Measurements from ENCODE around the gene SPTLC2.

The SPTLC2 gene

DNA sequence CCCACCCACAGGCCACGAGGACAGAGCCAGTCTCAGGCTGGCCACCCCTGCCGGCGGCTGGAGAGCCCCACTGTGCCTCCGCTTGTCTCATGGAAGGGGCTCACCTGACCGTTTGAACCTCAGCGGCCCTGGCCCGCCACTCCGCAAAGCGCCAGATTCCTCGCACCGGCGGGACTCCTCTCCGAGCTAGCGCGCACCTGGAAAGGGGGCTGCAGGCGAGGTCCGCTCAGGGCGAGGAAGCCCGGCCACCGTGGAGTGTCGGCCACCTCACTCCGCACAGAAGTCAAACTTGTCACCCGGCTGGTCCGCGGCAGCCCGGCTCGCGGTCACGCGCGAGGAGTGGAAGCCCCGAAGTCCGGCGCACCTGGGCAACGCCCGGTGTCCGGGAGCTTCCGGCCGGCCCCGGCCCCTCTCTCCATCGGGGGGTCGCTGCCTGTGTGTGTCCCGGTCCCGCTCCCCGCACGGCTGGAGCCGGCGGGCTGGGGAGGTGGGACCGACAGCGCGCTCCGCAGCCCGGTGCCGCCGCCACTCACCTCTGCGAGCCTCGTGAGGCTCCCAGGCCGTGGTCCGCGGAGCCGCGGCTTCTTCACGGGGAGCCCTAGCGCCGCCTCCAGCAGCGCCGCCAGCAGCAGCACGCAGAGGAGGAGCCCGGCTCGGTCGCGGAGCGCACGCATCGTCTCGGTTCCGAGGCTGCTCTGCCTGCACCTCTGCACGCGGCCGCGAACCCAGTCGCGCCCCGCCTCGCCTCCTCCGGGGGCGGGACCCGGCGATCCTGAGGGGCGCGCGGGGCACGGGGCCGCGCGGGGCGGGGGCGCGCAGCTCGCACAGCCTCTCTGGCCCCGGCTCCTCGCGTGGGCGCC is 118.1 kb downstream of the SPTLC2 start, which contains the start of gene ISM2:
Gene ISM2 (minus strand): TSS at position 697 of the 860 bp plus-strand sequence. CDS start 23 bp downstream, at position 674.
- TF ChIP-seq, protein P1, sequence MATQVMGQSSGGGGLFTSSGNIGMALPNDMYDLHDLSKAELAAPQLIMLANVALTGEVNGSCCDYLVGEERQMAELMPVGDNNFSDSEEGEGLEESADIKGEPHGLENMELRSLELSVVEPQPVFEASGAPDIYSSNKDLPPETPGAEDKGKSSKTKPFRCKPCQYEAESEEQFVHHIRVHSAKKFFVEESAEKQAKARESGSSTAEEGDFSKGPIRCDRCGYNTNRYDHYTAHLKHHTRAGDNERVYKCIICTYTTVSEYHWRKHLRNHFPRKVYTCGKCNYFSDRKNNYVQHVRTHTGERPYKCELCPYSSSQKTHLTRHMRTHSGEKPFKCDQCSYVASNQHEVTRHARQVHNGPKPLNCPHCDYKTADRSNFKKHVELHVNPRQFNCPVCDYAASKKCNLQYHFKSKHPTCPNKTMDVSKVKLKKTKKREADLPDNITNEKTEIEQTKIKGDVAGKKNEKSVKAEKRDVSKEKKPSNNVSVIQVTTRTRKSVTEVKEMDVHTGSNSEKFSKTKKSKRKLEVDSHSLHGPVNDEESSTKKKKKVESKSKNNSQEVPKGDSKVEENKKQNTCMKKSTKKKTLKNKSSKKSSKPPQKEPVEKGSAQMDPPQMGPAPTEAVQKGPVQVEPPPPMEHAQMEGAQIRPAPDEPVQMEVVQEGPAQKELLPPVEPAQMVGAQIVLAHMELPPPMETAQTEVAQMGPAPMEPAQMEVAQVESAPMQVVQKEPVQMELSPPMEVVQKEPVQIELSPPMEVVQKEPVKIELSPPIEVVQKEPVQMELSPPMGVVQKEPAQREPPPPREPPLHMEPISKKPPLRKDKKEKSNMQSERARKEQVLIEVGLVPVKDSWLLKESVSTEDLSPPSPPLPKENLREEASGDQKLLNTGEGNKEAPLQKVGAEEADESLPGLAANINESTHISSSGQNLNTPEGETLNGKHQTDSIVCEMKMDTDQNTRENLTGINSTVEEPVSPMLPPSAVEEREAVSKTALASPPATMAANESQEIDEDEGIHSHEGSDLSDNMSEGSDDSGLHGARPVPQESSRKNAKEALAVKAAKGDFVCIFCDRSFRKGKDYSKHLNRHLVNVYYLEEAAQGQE (IDR thresholded peaks at IDR 0.05; ENCODE audit: insufficient replicate concordance, low read depth), result no peak
- TF ChIP-seq SPI1 (IDR thresholded peaks at IDR 0.05; ENCODE audit: borderline replicate concordance, low read depth), result no peak
- no peak within 1 kb of the TSS for H3K27ac ChIP-seq (replicated peaks)
- peak in 1 of 2 experiments; percentile 3 for DNase-seq (ENCODE audit: low read depth in 1 of 2, low spot score in 1 of 2)
- no peaks in the 10 kb centered on the region for H3K27me3 ChIP-seq (ENCODE audit: insufficient read depth, poor library complexity, severe bottlenecking)
- H3K4me3 ChIP-seq (replicated peaks; ENCODE audit: insufficient read depth, low read length), result peak within 1 kb of the TSS; percentile 32

DNA sequence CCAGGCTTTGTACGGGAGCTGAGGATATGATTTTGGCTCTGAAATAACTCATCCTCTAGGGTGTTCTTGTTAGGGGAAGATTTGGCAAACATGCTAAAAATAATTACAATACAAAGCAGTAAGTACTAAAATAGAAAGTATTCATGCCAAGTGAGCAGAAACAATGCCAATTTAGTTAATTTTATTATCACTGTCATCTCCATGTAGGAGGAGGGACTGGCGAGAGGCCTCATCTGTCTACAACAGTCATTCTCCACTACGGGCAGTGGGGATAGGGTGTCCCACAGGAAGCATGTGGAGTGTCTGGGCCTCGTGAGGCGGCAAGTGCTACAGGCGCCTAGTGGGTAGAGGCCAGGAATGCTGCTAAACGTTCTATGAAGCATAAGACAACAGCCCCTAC is 121.1 kb downstream of the SPTLC2 start:
- Histone ChIP-seq H3K4me3 (replicated peaks; ENCODE audit: insufficient read depth, low read length) (no peak overlapping the region), H3K27me3 (ENCODE audit: insufficient read depth, poor library complexity, severe bottlenecking) (no peaks in the 10 kb centered on the region), H3K27ac (replicated peaks) (no peak overlapping the region)
- no peak for DNase-seq (ENCODE audit: low read depth in 1 of 2, low spot score in 1 of 2)
- TF ChIP-seq GABPA (IDR thresholded peaks at IDR 0.05; ENCODE audit: low read depth), result no peak
- no peak for TF ChIP-seq SPI1 (IDR thresholded peaks at IDR 0.05; ENCODE audit: borderline replicate concordance, low read depth)
- TF ChIP-seq POLR2AphosphoS5 (IDR thresholded peaks at IDR 0.05; ENCODE audit: low read depth), result no peak
- TF ChIP-seq, protein P2, sequence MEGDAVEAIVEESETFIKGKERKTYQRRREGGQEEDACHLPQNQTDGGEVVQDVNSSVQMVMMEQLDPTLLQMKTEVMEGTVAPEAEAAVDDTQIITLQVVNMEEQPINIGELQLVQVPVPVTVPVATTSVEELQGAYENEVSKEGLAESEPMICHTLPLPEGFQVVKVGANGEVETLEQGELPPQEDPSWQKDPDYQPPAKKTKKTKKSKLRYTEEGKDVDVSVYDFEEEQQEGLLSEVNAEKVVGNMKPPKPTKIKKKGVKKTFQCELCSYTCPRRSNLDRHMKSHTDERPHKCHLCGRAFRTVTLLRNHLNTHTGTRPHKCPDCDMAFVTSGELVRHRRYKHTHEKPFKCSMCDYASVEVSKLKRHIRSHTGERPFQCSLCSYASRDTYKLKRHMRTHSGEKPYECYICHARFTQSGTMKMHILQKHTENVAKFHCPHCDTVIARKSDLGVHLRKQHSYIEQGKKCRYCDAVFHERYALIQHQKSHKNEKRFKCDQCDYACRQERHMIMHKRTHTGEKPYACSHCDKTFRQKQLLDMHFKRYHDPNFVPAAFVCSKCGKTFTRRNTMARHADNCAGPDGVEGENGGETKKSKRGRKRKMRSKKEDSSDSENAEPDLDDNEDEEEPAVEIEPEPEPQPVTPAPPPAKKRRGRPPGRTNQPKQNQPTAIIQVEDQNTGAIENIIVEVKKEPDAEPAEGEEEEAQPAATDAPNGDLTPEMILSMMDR (IDR thresholded peaks at IDR 0.05; ENCODE audit: insufficient read depth, low read length), result no peak
- TF ChIP-seq, protein P1 (IDR thresholded peaks at IDR 0.05; ENCODE audit: insufficient replicate concordance, low read depth), result no peak

DNA sequence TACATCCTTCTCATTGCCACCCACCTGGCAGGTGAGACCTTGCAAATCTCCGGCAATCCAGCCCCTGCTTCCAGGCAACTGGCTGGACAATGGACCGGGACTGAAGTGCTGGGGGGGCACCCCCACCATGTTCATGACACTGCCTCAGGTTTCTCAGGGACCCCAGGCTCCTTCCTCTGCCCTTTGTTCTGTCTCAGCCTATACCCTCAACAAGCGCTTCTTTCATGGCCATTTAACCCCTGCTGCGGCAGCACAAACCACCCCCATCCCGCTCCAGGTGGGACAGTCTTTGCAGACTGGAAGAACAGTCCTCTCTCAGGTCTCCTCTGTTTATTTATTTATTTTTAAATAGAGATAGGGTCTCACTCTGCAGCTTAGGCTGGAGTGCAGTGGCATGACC is 125.4 kb downstream of the SPTLC2 start:
- no peak overlapping the region for H3K27ac ChIP-seq (replicated peaks)
- no peak for TF ChIP-seq SPI1 (IDR thresholded peaks at IDR 0.05; ENCODE audit: borderline replicate concordance, low read depth)
- no peak for TF ChIP-seq GABPA (IDR thresholded peaks at IDR 0.05; ENCODE audit: low read depth)
- TF ChIP-seq POLR2AphosphoS5 (IDR thresholded peaks at IDR 0.05; ENCODE audit: low read depth), result no peak
- TF ChIP-seq, protein P2 (IDR thresholded peaks at IDR 0.05; ENCODE audit: insufficient read depth, low read length), result no peak
- TF ChIP-seq, protein P1 (IDR thresholded peaks at IDR 0.05; ENCODE audit: insufficient replicate concordance, low read depth), result no peak
- H3K27me3 ChIP-seq (ENCODE audit: insufficient read depth, poor library complexity, severe bottlenecking), result no peaks in the 10 kb centered on the region
- no peak for DNase-seq (ENCODE audit: low read depth in 1 of 2, low spot score in 1 of 2)
- H3K4me3 ChIP-seq (replicated peaks; ENCODE audit: insufficient read depth, low read length), result no peak overlapping the region

Data from HL-60 (cell line).